ENCODE results near the gene SLC4A11.

Gene SLC4A11

DNA sequence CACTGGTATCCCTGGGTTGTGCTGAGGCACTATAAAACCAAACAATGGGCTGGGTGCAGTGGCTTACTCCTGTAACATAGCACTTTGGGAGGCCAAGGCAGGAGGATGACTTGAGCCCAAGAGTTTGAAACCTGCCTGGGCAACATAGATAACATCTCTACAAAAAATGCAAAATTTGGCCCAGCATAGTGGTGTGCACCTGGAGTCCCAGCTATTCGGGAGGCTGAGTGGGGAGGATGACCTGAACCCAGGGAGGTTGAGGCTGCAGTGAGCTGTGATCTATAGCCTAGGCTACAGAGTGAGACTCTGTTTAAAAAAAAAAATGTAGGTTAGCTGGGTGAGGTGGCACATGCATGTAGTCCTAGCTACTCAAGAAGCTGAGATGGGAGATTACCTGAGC lies 7.7 kb upstream of the SLC4A11 start:
- DNase-seq (ENCODE audit: low spot score): no peak

DNA sequence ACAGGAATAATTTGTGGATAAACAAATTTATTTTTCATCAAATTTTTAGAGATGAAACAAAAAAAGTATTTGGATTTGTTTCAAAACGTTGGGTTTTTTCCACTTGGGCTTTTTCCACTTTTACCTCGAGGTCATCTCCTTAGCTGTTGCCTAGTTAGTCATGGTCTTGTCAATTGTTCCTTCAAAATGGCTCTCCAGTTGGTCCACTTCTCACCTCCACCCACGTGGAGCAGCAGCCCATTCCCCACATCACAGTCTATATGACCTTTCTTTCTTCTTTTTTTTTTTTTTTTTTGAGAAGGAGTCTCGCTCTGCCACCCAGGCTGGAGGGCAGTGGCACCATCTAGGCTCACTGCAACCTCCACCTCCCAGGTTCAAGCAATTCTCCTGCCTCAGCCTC lies 6.7 kb upstream of the SLC4A11 start:
- no peak for DNase-seq (ENCODE audit: low spot score)

DNA sequence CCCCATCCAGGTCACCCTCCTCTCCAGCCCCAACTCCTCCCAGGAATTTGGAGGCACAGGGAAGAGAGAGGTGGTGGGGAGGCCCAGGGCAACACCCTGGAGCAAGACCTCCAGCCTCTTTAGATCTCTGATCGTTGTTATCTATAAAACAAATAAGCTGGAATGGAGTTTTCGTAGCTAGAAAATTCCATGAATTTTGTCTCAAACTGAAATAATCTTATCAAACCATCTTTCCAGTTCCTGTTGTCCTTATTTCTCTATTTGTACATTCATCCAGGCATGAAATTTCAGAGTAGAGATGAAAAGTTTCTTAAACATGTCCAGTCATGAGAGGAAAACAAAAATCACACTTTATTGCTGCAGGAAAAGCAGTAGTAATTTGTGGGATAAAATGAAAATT lies 6.2 kb upstream of the SLC4A11 start:
- no peak for DNase-seq (ENCODE audit: low spot score)

DNA sequence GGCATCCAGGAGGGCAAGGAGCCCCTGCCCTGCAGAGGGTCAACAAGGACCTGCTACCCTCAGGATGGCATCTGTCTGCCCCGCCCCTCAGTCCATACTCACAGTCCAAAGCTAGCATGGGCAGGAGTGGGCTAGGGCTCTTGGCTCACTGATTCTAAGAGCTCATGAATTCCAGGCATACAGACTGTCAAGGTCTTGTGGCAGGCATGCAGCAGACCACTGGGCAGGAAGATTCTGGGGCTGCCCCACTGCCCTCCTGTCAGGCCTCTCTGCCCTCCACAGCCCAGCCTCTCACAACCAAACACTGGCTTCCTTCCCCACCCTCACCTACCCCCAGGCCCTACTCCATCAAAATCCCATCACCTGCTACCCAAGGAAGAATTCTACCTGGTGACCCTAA lies 5.6 kb upstream of the SLC4A11 start:
- DNase-seq (ENCODE audit: low spot score): no peak

DNA sequence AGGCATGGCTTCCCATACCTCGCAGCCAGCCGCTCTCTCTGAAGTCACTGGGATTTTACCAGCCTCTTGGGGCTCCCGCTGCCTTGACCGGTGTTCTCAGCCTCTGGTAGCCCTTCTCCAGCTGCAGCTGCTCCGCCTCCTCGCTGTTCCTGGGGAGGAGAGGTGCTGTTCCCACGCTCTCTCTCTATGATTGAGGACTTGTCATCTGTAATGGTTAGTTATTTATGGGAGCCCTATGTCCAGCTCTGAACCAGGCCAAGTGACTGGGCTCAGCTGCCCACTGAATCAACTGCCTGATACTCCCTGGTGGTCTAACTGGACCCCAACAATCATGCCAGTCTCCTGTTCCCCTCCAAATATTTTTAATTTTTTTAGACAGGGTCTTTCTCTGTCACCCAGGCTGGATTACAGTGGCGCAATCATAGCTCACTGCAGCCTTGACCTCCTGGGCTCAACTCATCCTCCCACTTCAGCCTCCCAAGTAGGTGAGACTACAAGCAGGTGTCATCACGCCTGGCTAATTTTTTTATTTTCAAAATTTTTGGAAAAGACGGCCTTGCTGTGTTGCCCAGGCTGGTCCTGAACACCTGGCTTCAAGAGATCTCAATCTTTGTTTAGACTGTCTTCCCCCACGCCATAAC lies 4.8 kb upstream of the SLC4A11 start:
- no peak for DNase-seq (ENCODE audit: low spot score)

DNA sequence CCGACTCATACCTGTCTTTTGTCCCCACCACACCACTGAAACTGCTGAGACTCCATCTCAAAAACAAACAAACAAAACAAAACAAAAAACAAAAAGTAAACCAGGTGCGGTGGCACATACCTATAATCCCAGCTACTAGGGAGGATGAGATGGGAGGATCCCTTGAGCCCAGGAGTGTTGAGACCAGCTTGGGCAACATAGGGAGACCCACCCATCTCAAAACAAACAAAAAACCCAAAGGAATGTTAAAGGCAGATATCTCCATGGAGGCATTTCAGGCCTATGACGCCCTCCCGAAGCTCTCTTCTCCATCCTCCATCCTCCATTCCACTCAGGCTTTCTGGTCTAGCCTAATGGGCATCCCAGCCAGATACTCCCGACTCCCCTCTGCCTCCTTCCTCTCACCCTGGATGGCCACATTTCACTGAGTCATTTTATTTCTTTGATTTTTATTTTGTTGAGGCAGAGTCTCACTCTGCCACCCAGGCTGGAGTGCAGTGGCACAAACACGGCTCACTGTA lies 3.2 kb upstream of the SLC4A11 start:
- no peak for DNase-seq (ENCODE audit: low spot score)

DNA sequence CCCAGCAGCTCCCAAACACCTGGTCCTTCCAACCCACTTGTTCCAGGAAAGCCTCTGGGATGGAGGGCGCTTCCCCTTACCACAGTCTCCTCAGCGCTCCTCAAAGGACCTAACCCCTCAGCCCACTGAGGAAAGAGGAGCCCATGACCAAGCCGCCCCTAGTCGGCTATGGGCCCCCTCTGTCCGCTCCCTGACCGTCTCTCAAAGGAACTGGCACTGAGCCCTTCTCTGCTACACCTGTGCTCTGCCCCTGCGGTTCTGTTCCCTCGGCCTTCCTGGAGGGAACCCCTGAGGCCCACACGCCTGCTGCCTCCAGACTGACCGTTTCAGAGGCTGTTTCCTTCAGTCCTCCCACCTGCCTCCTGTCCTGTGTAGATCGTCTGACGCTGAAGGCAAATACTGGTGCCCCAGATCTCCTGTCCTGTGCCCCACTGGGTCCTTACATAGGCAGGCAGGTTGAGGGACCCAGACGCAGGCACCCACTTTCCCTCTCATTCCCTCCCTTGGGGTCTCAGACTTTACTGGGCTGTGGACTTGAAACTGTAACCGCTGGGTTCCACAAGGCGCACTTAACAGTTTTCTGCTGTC lies 1.9 kb upstream of the SLC4A11 start:
- DNase-seq (ENCODE audit: low spot score): no peak

DNA sequence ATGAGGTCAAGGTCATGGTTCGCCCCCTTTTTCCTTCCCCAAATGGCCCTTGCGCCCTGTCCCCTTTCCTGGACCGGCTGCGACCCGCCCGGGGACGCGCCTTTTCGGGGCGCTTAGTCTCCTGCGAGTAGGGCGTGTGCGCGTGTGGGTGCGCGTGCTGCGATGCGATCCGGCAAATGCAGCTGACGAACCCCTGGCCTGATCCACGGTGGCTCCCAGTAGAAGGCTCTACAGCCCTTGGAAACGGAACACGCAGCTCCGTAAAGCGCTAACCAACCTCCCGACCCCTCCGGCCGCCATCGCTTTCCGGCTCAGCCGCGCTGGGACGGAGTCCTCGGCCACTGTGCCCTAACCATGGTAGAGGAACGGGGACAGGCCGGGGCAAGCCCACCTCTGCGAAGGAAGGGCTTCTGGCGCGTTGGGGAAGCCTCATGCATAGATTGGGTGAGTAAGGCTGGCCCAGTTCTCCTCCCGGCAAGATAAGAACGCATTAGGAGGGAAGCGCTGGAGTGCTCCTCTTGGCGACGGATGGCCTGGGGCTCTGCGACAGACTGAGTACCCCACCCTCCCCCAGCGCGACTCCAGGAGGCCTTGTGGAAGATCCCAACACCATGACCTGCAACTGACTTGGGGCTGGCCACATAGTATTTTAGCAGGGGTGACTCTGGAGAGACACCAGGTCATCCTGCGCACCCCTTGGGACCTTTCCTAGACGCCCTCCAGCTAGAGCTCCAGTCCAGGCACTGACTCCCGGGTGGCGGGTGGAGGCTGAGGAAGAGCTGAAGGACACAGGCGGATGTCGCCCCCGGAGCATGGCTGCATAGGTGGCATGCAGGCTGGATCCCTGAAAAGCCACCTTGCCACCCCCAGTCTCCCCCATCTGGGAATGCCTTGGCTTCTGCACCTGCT lies 1.1 kb upstream of the SLC4A11 start:
- no peak for DNase-seq (ENCODE audit: low spot score)

DNA sequence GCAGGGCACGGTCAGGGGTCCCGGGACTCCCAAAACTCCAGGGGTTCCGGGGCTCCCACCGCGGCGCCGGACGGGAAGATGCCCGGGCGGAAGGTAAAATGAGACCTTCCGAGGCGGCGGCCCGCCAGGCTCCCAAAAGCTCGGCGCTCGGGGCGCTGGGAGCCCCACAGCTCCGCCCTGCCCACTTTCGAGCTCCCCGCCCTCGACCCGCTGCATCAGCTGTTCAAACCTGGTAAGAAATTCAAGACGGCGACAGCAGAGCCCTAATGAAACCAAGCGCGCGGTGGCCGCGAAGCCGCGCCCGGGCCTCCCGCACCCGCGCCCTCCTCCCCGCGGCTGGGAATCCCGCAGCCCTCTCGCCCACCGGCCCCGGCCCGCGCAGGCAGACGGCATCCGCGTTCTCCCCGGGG lies 369 bp downstream of the SLC4A11 start:
- DNase-seq (ENCODE audit: low spot score): no peak

DNA sequence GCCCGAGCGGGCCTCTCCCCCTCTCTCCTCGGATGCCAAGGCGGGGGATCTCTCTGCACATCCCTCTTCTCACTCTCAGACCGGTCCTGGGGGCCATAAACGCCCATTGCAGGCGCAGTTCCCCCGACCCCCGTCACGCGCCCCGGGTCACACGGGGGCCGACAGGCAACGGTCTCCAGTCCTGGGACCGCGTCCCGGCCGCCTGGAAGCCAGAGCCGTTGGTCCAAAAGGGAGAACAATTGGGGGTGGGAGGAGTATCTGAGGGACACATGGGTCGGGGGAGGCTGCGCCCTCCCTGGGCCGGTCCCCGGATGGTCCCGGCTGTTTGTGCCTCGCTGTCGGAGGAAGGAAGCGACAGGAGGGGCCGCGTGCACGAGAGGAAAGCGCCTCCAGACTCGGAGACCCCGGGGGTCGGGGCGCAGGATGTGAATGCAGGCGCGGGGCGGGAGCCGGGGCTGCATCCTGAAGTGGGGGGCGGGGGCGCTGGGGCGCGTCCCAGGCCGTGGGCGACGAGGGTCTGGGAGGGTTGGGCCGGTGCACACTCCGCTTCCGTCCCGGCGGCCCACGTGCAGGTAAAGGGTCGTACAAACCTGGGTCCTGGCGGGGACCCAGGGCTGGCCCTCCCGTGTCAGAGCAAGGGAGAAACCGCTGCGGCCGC lies 903 bp downstream of the SLC4A11 start:
- no peak for DNase-seq (ENCODE audit: low spot score)

DNA sequence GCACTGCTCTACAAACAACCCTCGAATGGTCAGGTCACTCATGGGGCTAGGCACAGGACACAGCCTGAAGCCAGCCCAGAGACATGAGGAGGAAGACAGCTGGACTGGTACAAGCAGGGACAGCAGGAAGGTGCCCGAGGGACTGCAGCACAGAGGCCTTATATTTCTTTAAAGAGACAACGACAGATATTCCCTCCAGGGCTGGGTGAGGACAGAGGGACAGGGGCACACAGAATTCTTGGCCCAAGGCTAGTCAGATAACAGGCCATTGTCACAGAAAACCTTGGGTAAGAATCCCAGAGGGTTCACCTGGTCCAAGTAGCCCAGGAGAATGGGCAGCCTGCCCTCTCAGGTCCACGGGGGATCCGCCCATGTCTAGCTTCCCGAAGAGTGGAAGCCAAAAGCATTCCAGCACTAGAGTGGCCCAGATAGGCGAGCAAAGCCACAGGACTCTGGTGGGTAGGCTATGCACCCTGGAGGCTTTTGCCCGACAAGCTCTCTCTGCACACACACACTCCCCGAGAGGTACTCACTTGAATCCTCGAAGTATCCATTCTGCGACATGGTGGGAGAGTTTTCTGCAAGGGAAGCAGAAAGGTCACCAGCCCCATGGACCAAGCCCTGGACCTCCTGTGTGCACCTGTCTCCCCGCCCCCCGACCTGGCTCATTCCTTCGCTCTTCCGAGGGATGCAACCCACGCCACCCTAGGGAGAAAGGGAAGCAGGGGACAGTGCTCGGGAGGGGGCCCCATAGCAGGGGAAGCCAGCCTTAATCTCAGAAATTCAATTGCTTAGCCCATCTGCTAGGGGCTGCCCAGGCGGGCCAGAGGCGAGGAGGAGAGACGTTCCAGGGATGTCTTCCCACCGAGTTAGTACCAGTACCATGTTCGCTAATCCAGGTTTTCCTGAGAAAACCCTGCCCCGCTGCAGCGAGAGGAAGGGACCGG lies 1.7 kb downstream of the SLC4A11 start:
- no peak for DNase-seq (ENCODE audit: low spot score)

DNA sequence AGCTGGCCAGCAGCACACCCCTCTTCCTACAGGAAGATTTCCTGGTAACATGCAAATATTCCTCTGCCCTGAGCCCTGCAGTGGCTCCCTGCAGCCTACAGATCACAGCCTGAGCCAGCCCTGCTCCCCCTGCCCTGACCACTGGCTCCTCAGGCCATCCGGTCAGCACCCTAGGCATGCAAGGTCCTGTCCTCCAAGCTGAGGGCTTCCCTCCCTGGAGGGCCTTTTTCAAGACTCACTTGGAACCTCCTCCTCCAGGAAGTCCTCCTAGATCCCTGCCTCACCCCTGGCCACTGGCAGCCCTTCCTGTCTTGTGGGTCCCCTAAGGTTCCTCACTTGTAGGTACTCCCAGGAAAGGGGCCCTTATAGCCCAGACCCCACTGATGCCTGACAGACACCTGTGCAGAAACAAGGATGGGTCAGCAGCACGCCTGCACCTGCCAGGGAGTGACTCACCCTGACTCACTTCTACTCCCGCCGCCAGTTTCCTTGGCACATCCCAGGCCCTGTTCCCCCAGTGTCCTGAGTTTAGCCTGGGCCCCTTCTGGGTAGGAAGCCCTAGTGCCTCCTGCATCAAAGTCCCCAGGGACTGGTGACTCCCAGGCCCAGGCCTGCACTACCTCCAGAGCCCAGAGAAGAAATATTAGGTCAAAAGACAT lies 3.2 kb downstream of the SLC4A11 start:
- no peak for DNase-seq (ENCODE audit: low spot score)

DNA sequence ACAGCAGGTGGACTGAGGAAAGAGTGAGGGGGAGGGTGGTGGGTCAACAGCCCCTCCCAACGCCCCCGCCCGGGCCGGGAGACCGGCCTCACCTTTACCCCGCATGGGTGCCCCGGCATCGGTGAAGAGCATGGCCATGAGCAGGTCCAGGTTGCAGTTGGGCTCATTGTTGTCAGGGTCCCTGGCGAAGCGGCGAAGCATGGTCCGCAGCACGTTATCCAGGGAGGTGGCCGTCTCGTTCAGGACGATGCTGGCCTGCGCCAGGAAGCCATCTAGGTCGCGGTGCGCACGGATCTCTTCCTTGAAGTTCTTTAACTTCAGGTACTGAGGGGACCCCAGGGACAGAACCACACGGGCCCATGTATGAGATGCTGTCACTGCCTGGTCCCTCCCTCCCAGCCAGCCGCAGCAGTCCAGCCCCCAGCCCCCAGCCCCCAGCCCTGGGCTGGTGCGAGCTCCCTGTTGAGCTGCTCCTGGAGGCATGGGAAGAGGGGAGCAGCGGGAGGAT lies 4.9 kb downstream of the SLC4A11 start:
- DNase-seq (ENCODE audit: low spot score): no peak

DNA sequence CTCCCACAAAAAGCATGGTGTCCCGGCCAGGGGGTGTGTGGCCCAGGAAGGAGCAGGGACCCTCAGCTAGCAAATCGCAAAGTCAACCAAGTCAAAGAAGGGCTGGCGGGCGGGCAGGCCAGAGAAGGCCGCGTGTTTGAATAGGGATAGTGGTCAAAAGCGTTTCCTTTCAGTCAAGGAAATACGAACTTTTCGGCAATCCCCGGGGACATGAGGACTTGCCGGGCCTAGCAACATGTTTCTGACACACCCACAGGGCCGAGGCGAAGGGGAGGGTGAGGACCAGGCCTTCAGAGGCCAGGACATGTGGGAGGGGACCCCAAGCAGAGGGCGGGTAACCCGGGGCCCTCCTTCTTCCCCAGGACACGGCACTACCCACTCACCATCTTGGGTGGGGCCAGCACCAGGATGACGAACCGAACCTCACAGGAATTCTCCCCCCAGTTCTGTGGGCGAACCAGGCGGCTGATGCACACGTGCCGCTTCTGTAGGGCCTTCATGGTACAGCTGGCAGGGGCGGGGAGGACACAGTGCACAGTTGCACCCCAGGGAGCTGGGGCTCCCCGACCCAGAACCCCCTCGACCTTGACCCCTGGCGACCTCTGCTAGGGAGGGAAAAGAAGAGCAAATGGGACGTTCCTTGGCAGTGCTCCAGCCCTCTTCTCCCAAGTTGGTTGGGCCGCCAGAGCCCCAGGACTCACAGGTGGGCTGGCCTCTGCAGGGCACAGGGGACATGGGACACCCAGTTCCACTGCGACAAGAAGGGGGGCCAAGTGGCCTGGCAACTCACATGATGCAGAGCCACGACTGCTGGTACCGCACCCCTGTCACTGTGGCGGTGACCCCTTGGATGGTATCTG lies 5.6 kb downstream of the SLC4A11 start:
- DNase-seq (ENCODE audit: low spot score): no peak

DNA sequence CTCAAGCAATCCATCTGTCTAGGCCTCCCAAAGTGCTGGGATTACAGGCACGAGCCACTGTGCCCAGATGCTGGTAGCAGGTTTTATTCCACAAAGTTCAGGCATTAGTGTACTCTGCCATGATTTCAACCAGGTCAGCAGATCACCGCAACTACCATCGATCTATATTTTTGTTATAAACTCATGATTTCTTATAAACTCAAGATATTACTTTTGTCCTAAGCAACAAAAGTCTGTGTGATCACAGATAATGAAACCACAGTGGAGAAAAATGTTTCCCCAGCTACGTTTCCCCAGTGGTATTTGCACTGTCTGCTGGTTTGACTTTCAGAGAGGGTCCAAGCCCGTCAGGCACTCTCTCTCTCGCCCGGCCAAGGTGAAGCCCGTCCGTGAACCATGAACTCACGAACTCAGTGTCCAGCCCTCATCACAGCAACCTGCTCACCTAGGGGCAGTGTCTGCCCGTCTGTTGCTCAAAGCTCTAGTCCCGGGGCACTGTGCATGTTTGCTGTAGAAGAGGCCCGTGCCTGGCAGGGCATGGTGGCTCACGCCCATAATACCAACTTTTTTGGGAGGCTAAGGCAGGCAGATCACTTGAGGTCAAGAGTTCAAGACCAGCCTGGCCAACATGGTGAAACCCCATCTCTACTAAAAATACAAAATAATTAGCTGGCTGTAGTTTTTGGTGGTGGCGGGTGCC lies 7.0 kb downstream of the SLC4A11 start:
- no peak for DNase-seq (ENCODE audit: low spot score)

DNA sequence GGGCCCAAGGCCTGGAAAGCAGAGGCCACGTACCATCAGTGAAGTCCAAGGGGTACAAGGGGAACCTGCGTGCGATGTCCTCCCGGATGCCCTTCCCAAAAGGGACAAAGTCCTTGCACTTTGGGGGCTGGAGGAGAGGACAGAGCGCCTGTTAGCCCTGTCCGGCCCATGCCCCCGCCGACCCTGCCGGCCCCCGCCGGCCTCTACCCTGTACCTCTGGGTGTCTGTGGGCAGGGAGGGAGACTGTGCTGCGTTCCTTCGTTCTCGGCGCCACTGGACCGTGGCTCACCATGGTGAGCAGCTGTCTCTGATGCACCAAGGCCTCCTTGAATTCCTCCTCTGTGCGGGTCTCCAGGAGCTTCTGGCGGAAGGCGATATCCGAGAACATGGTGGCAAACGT lies 7.9 kb downstream of the SLC4A11 start:
- no peak for DNase-seq (ENCODE audit: low spot score)

DNA sequence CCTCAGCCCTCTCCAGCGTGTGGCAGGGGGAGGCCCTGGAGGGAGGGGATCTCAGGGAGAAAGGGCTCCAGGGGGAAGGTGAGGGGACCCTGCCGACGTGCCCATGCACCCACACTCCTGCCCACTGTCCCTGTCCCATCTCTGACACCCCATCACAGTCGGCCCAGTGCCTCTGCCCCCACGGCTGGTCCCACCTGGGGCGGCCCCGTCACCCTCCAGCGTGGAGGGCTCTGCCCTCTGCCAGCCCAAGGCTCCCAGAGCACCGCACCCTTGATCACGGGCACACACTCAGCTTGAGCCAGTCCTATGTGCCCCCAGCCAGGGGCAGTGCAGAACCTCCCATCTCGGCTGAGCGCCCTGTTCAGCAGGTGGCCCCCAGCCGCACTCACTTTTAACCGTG lies 9.2 kb downstream of the SLC4A11 start:
- no peak for DNase-seq (ENCODE audit: low spot score)

DNA sequence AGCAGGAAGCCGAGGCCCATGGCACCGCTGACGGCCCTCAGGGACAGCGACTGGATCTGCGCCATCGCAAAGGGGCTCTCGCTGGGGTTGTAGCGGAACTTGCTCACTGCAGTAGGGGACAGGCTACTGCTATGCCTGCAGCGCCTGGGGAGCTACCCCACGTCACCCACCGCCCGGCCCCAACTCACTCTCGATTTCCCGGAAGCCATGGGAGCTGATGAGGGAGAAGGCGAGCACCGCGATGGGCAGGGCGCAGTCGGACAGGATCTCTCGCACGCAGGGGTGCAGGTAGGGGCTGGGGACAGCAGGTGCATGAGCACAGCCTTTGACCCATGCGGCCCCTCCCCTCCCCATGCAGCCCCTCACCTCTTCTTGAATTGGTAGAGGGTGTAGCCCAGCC lies 9.8 kb downstream of the SLC4A11 start:
- DNase-seq (ENCODE audit: low spot score): no peak

DNA sequence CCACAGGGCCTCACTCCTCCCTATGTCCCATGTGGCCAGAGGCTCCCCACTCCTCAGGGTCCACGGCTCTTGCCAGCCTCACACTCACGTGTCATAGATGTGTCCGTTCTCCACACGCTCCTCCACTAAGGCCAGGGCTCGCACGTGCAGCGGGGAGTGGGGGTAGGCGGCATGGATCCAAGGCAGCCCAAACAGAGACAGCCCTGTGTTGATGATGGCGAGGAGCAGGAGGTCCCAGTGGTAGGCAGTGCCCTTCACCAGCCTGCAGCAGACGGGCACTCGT lies 10.3 kb downstream of the SLC4A11 start:
- no peak for DNase-seq (ENCODE audit: low spot score)

Data from cerebellar cortex (tissue), 1 donor.